Measurements from ENCODE around the gene GOLGA6L7. TPM values are rescaled to one million over a fixed set of nuclear protein-coding genes. Genes with fewer than 3 reads are reported as not detected.

GOLGA6L7 gene
- total and polyA plus RNA-seq, 2 donors (not counting 1 experiment from before 2014, with no cell fraction given) = not detected

- no peaks in the 10 kb centered on the region for H3K4me1 ChIP-seq (ENCODE audit: control insufficient read depth in 2 of 2, insufficient read depth in 2 of 2, low read length in 2 of 2)
- WGBS (ENCODE audit: insufficient coverage) = 94% methylated on average over 3 of the region's 4 CpGs
- no peak overlapping the region for H3K27ac Mint-ChIP-seq
- peaks cover 0 to 11% (median 0%) of the 10 kb centered on the region in 3 donors for H3K9me3 ChIP-seq (ENCODE audit: control extremely low read depth in 1 of 3, control insufficient read depth in 2 of 3, insufficient read depth in 1 of 3, low read length in 2 of 3)
- H3K27ac ChIP-seq (ENCODE audit: low read length in 2 of 2) = no peak overlapping the region
- TF ChIP-seq CTCF (IDR thresholded peaks at IDR 0.05) (no peak), EZH2 (IDR thresholded peaks at IDR 0.05; ENCODE audit: borderline replicate concordance, insufficient read depth, low read depth, low read length, poor library complexity, severe bottlenecking) (no peak)
- ATAC-seq (ENCODE audit: low read depth) (no peak), DNase-seq (no peak)
- no peaks in the 10 kb centered on the region for H4K20me1 ChIP-seq (ENCODE audit: control insufficient read depth, insufficient read depth, low read length, poor library complexity, severe bottlenecking)
- ChIA-PET CTCF (no interaction called here), POLR2A (no interaction called here)
- no peak overlapping the region for H2AFZ ChIP-seq (ENCODE audit: insufficient read depth, low read depth, low read length, poor library complexity, severe bottlenecking)
- H3K27me3 Mint-ChIP-seq = no peaks in the 10 kb centered on the region
- H3K4me2 ChIP-seq (replicated peaks; ENCODE audit: low read depth, low read length, poor library complexity, severe bottlenecking) = no peak overlapping the region
- no peak overlapping the region for H3K9ac ChIP-seq (ENCODE audit: low read length)
- no peaks in the 10 kb centered on the region for H3K79me2 ChIP-seq (ENCODE audit: control insufficient read depth, insufficient read depth, low read length)
- intact Hi-C loops (cut with micrococcal nuclease) = no loop called here
- H3K9me3 Mint-ChIP-seq (ENCODE audit: insufficient read depth) = peaks cover 4% of the 10 kb centered on the region
- H3K4me3 Mint-ChIP-seq = no peak overlapping the region
- H3K4me3 ChIP-seq (ENCODE audit: control extremely low read depth in 1 of 5, extremely low read depth in 1 of 5, insufficient read depth in 1 of 5, low read depth in 2 of 5, low read length in 4 of 5) = no peak overlapping the region
- no peaks in the 10 kb centered on the region for H3K27me3 ChIP-seq (replicated peaks in 1 of 4; ENCODE audit: control extremely low read depth in 1 of 4, control insufficient read depth in 3 of 4, insufficient read depth in 4 of 4, low read length in 3 of 4)
- no peaks in the 10 kb centered on the region for H3K36me3 ChIP-seq (replicated peaks in 1 of 2; ENCODE audit: control extremely low read depth in 1 of 2, control insufficient read depth in 1 of 2, extremely low read depth in 1 of 2, insufficient read depth in 2 of 2, low read length in 1 of 2)
- no peaks in the 10 kb centered on the region for H3K4me1 Mint-ChIP-seq
Measured at GRCh38 chr15:28875461-28876000, 27.1 kb upstream of the GOLGA6L7 start.

GRCh38 chr15:28873585-28874190, 25.2 kb upstream of the GOLGA6L7 start:
- intact Hi-C loops (cut with micrococcal nuclease) = no loop called here
- no peak for TF ChIP-seq CTCF (IDR thresholded peaks at IDR 0.05)
- TF ChIP-seq EZH2 (IDR thresholded peaks at IDR 0.05; ENCODE audit: borderline replicate concordance, insufficient read depth, low read depth, low read length, poor library complexity, severe bottlenecking) = no peak
- DNase-seq (no peak), ATAC-seq (ENCODE audit: low read depth) (no peak)
- Histone ChIP-seq H3K4me3 (ENCODE audit: control extremely low read depth in 1 of 5, extremely low read depth in 1 of 5, insufficient read depth in 1 of 5, low read depth in 2 of 5, low read length in 4 of 5) (no peak overlapping the region), H3K4me1 (ENCODE audit: control insufficient read depth in 2 of 2, insufficient read depth in 2 of 2, low read length in 2 of 2) (no peaks in the 10 kb centered on the region), H3K79me2 (ENCODE audit: control insufficient read depth, insufficient read depth, low read length) (no peaks in the 10 kb centered on the region), H3K36me3 (replicated peaks in 1 of 2; ENCODE audit: control extremely low read depth in 1 of 2, control insufficient read depth in 1 of 2, extremely low read depth in 1 of 2, insufficient read depth in 2 of 2, low read length in 1 of 2) (no peaks in the 10 kb centered on the region), H2AFZ (ENCODE audit: insufficient read depth, low read depth, low read length, poor library complexity, severe bottlenecking) (no peak overlapping the region), H3K27ac (ENCODE audit: low read length in 2 of 2) (no peak overlapping the region), H4K20me1 (ENCODE audit: control insufficient read depth, insufficient read depth, low read length, poor library complexity, severe bottlenecking) (no peaks in the 10 kb centered on the region), H3K27me3 (replicated peaks in 1 of 4; ENCODE audit: control extremely low read depth in 1 of 4, control insufficient read depth in 3 of 4, insufficient read depth in 4 of 4, low read length in 3 of 4) (no peaks in the 10 kb centered on the region), H3K9ac (ENCODE audit: low read length) (no peak overlapping the region), H3K4me2 (replicated peaks; ENCODE audit: low read depth, low read length, poor library complexity, severe bottlenecking) (no peak overlapping the region), H3K9me3 (ENCODE audit: control extremely low read depth in 1 of 3, control insufficient read depth in 2 of 3, insufficient read depth in 1 of 3, low read length in 2 of 3) (peaks cover 0 to 13% (median 0%) of the 10 kb centered on the region in 3 donors)
- no peak overlapping the region for H3K4me3 Mint-ChIP-seq
- H3K27me3 Mint-ChIP-seq = no peaks in the 10 kb centered on the region
- no peak overlapping the region for H3K27ac Mint-ChIP-seq
- H3K9me3 Mint-ChIP-seq (ENCODE audit: insufficient read depth) = peaks cover 4% of the 10 kb centered on the region
- ChIA-PET POLR2A (no interaction called here), CTCF (no interaction called here)
- no peaks in the 10 kb centered on the region for H3K4me1 Mint-ChIP-seq
- 81% methylated on average over 10 of the region's 10 CpGs for WGBS (ENCODE audit: insufficient coverage)

Measured in B cell (primary cell).